GM12878 (cell line): ENCODE results near the gene SRL. TPM values are rescaled to one million over a fixed set of nuclear protein-coding genes. Genes with fewer than 3 reads are reported as not detected.

ENCODE experiments used
- BACH1 ChIP-seq: fragments of 450-650 bp; IDR thresholded peaks from 2 replicates; pipeline ENCODE4 v1.6.1; 2017; ENCODE audit warnings: mild to moderate bottlenecking, borderline replicate concordance
- BCLAF1 ChIP-seq: fragments of 450-650 bp; IDR thresholded peaks from 2 replicates; pipeline ENCODE4 v1.6.1; 2017; ENCODE audit warnings: antibody characterized with exemption, mild to moderate bottlenecking, moderate library complexity
- CBFB ChIP-seq: IDR thresholded peaks from 2 replicates; pipeline ENCODE4 v1.6.1; 2016; ENCODE audit warnings: antibody characterized with exemption, low read depth
- CREB1 ChIP-seq: IDR thresholded peaks from 2 replicates; pipeline ENCODE4 v1.6.1; 2012; ENCODE audit warnings: low read depth, mild to moderate bottlenecking, inconsistent platforms
- CTCF ChIP-seq, 3 experiments: IDR thresholded peaks in 2 of 3; conservative IDR thresholded peaks in 1 of 3; 2 replicates each; pipeline ENCODE4 v1.5.1; 2011; ENCODE audit warnings: low read depth in 3 of 3, low read length in 3 of 3, mild to moderate bottlenecking in 3 of 3, control low read depth in 2 of 3, moderate library complexity in 2 of 3, inconsistent platforms in 1 of 3, mixed read lengths in 1 of 3; ENCODE audit not compliant: control insufficient read depth in 2 of 3, insufficient read depth in 1 of 3; ENCODE audit errors: extremely low read depth in 1 of 3
- DPF2 ChIP-seq: fragments of 450-650 bp; IDR thresholded peaks from 2 replicates; pipeline ENCODE4 v1.6.1; 2017; ENCODE audit warnings: mild to moderate bottlenecking
- ELK1 ChIP-seq: IDR thresholded peaks from 2 replicates; pipeline ENCODE4 v1.6.1; 2012; ENCODE audit warnings: low read depth, low read length, improper control_type of control experiment
- FOXK2 ChIP-seq: fragments of 450-650 bp; IDR thresholded peaks from 2 replicates; pipeline ENCODE4 v1.6.1; 2017; ENCODE audit warnings: mild to moderate bottlenecking, moderate library complexity
- GABPA ChIP-seq: IDR thresholded peaks from 2 replicates; pipeline ENCODE4 v1.6.1; 2014; ENCODE audit warnings: antibody characterized with exemption, low read depth, mild to moderate bottlenecking, inconsistent platforms
- GATAD2B ChIP-seq: fragments of 450-650 bp; conservative IDR thresholded peaks from 2 replicates; pipeline ENCODE4 v1.6.1; 2017; ENCODE audit warnings: low read depth, mild to moderate bottlenecking, moderate library complexity
- HDAC6 ChIP-seq: fragments of 200-600 bp; sonication (generic); IDR thresholded peaks from one replicate; pipeline ENCODE4 v1.8.0; 2017; ENCODE audit warnings: antibody characterized with exemption; ENCODE audit not compliant: unreplicated experiment
- HDGF ChIP-seq: fragments of 450-650 bp; IDR thresholded peaks from 2 replicates; pipeline ENCODE4 v1.6.1; 2016; ENCODE audit warnings: antibody characterized with exemption
- KAT2A ChIP-seq: conservative IDR thresholded peaks from 2 replicates; pipeline ENCODE4 v1.6.1; 2011; ENCODE audit warnings: low read depth, low read length; ENCODE audit not compliant: control insufficient read depth
- MYC ChIP-seq: IDR thresholded peaks from 2 replicates; pipeline ENCODE4 v1.6.1; 2011; ENCODE audit warnings: mild to moderate bottlenecking, low read length, moderate library complexity, inconsistent platforms; ENCODE audit not compliant: insufficient read depth, insufficient replicate concordance, insufficient read length, severe bottlenecking
- NR2F1 ChIP-seq: fragments of 450-650 bp; conservative IDR thresholded peaks from 2 replicates; pipeline ENCODE4 v1.6.1; 2017; ENCODE audit warnings: mild to moderate bottlenecking
- POLR2A ChIP-seq: IDR thresholded peaks from 2 replicates; pipeline ENCODE4 v1.6.1; 2011; ENCODE audit warnings: low read depth, mild to moderate bottlenecking, low read length
- RBBP5 ChIP-seq: fragments of 200-600 bp; sonication (generic); conservative IDR thresholded peaks from 2 replicates; pipeline ENCODE4 v1.6.1; 2016
- RELA ChIP-seq: fragments of 450-650 bp; IDR thresholded peaks from 2 replicates; pipeline ENCODE4 v1.8.0; 2014; ENCODE audit warnings: borderline replicate concordance; ENCODE audit not compliant: partially characterized antibody
- RUNX3 ChIP-seq: IDR thresholded peaks from 2 replicates; pipeline ENCODE4 v1.6.1; 2012; ENCODE audit warnings: low read length, inconsistent platforms
- SMAD1 ChIP-seq: fragments of 450-650 bp; IDR thresholded peaks from 2 replicates; pipeline ENCODE4 v1.6.1; 2018; ENCODE audit warnings: mild to moderate bottlenecking, low read depth; ENCODE audit not compliant: partially characterized antibody
- SMARCA5 ChIP-seq: fragments of 450-650 bp; IDR thresholded peaks from 2 replicates; pipeline ENCODE4 v1.6.1; 2017; ENCODE audit warnings: mild to moderate bottlenecking
- TBL1XR1 ChIP-seq: IDR thresholded peaks from 2 replicates; pipeline ENCODE4 v1.6.1; 2012; ENCODE audit warnings: low read depth, low read length, improper control_type of control experiment
- YY1 ChIP-seq: IDR thresholded peaks from 2 replicates; pipeline ENCODE4 v1.6.1; 2011; ENCODE audit warnings: low read depth, mild to moderate bottlenecking, low read length
- ZSCAN29 ChIP-seq: fragments of 450-650 bp; IDR thresholded peaks from 2 replicates; pipeline ENCODE4 v1.6.1; 2017; ENCODE audit warnings: mild to moderate bottlenecking, moderate library complexity
- polyA plus RNA-seq, 11 experiments: library from polyadenylated mRNA; depleted of rRNA in 4 of 11; unstranded in 6 of 11; stranded (reverse) in 5 of 11; fragments of >200 nt; fragmentation: Nextera tagmentation in 4 of 11; fragmentation: Illumina TruSeq in 1 of 11; extraction: Ambion mirVana in 4 of 11; extraction: Trizol in 1 of 11; gene quantifications; 1 replicate in 1 of 11; 2 replicates in 10 of 11; pipeline versions ENCODE4 v1.2.1 to v1.2.3, GENCODE V29; 2011 to 2016; ENCODE audit warnings: inconsistent platforms in 2 of 11, missing spikeins in 2 of 11, low read depth in 1 of 11
- total RNA-seq, 4 experiments: library from RNA; depleted of rRNA in 3 of 4; stranded (reverse); fragments of >200 nt in 3 of 4; fragmentation: Illumina TruSeq in 1 of 4; extraction: Trizol in 1 of 4; gene quantifications; 2 replicates each; pipeline versions ENCODE4 v1.2.1 to v1.2.3, GENCODE V29; 2013 to 2021
- TF ChIP-seq, protein P1 (sequence below): IDR thresholded peaks from 2 replicates; pipeline ENCODE4 v1.6.1; 2012; ENCODE audit warnings: low read length, inconsistent platforms

SRL gene
- total and polyA plus RNA-seq, 10 of the 15 experiments (the other 5 are each of a cell fraction or from before 2014, with no cell fraction given), result not detected

GRCh38 chr16:4288148-4288921 lies 46.5 kb upstream of the SRL start (continued):
- TF ChIP-seq MYC (no peak), HDAC6 (no peak), CREB1 (no peak), GATAD2B (peak; percentile 71; the same call in 1 of the 2 replicates), KAT2A (no peak), ELK1 (peak; percentile 72; the same call in 1 of the 2 replicates), NR2F1 (peak; percentile 63; the same call in 1 of the 2 replicates), YY1 (0 out of 2 replicates have a peak, but pooled peaks have one; percentile 35), ZSCAN29 (no peak), CTCF (IDR thresholded peaks at IDR 0.05 in 2 of 3, conservative IDR thresholded peaks at IDR 0.05 in 1 of 3; ENCODE audit: control insufficient read depth in 2 of 3, extremely low read depth in 1 of 3, insufficient read depth in 1 of 3, low read depth in 3 of 3, low read length in 3 of 3) (peak; percentile 97 to 100 (median 99); a peak in 5 of 6 replicates), SMARCA5 (peak; percentile 74; the same call in 1 of the 2 replicates), RUNX3 (peak; percentile 46), BACH1 (0 out of 2 replicates have a peak, but pooled peaks have one; percentile 27), RELA (peak; percentile 50), BCLAF1 (no peak), GABPA (0 out of 2 replicates have a peak, but pooled peaks have one; percentile 49), TBL1XR1 (no peak), DPF2 (0 out of 2 replicates have a peak, but pooled peaks have one; percentile 42), FOXK2 (no peak), POLR2A (no peak), RBBP5 (no peak), HDGF (peak; percentile 64; the same call in 1 of the 2 replicates), CBFB (0 out of 2 replicates have a peak, but pooled peaks have one; percentile 34), SMAD1 (no peak)
- TF ChIP-seq, protein P1, sequence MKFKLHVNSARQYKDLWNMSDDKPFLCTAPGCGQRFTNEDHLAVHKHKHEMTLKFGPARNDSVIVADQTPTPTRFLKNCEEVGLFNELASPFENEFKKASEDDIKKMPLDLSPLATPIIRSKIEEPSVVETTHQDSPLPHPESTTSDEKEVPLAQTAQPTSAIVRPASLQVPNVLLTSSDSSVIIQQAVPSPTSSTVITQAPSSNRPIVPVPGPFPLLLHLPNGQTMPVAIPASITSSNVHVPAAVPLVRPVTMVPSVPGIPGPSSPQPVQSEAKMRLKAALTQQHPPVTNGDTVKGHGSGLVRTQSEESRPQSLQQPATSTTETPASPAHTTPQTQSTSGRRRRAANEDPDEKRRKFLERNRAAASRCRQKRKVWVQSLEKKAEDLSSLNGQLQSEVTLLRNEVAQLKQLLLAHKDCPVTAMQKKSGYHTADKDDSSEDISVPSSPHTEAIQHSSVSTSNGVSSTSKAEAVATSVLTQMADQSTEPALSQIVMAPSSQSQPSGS, result no peak
